ENCODE data around the gene RGL2.
A peak's percentile ranks its signal among the peaks of the same experiment; 100 is the strongest.

RGL2 gene

GRCh38 chr6:33294086-33294823 is 4.5 kb downstream of the RGL2 start:
- TF ChIP-seq CTCF (IDR thresholded peaks at IDR 0.05; ENCODE audit: low read depth, low read length, missing control alignments) = no peak
- no peak overlapping the region for H3K4me3 ChIP-seq (replicated peaks; ENCODE audit: low read depth, low read length)
- DNase-seq (ENCODE audit: extremely low read depth, low read depth) = no peak

DNA sequence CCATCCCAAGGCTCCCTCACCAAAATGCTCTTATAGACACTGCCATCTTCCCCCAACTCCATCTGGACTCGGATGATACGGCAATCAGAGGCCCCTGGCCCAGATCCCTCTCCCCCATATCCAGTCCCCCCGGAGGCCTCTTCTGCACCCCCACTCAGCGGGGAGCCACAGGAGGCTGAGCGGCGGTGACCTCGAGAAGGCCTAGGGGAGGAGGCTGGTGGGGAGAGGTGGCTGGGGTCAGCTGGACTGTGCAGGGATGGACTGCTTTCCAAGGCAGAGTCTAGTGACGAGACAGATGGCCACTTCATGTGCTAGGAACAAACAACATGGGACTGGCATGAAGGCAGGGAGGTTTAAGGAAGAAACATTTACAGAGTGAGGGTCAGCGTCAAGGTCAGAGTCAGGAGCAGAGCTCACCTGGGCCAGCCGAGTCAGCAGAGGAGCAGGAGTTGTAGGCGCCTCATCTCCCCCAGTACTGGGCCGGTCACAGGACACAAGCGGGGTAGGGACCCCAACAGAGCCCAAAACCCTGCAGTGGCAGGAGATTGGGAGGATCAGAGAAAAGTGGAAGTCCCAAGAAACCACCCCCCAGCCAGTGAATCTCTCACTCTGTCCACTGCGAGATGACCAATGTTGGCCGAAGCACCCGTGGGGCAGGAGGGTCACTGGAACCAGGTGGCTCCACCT is 5.6 kb downstream of the RGL2 start:
- no peak for TF ChIP-seq CTCF (IDR thresholded peaks at IDR 0.05; ENCODE audit: low read depth, low read length, missing control alignments)
- DNase-seq (ENCODE audit: extremely low read depth, low read depth) = no peak
- H3K4me3 ChIP-seq (replicated peaks; ENCODE audit: low read depth, low read length) = no peak overlapping the region

DNA sequence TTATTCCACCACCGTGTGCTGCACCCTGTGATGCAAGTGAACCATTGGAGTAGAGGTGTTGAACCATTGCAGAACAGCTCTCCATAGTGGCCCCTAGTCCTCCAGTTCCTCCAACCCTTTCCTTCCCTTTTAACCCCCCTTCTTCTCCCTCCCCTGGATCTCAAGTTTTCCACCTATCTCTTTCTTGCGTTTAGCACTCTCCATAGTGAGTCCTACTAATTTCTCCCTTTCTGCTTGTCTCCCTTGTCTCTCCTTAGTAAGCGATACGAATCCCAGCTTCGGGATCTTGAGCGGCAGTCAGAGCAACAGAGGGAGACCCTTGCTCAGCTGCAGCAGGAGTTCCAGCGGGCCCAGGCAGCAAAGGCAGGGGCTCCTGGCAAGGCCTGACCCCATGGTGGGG is 8.3 kb downstream of the RGL2 start:
- no peak for DNase-seq (ENCODE audit: extremely low read depth, low read depth)
- no peak for TF ChIP-seq CTCF (IDR thresholded peaks at IDR 0.05; ENCODE audit: low read depth, low read length, missing control alignments)
- peak overlapping the region; percentile 77 for H3K4me3 ChIP-seq (replicated peaks; ENCODE audit: low read depth, low read length)

GRCh38 chr6:33289784-33290315 is 8.9 kb downstream of the RGL2 start:
- DNase-seq (ENCODE audit: extremely low read depth, low read depth) = no peak

GRCh38 chr6:33288921-33289783 is 9.6 kb downstream of the RGL2 start, which contains the start of the genes PFDN6 and WDR46:
Gene PFDN6 (plus strand): TSS chr6:33289601. CDS start chr6:33289857, 256 bp downstream.
Gene WDR46 (minus strand): TSS chr6:33289239. CDS start chr6:33289170, 69 bp downstream.
- H3K4me3 ChIP-seq (replicated peaks; ENCODE audit: low read depth, low read length) = peak within 1 kb of the TSS; percentile 77
- peak; percentile 73 for DNase-seq (ENCODE audit: extremely low read depth, low read depth)
- no peak for TF ChIP-seq CTCF (IDR thresholded peaks at IDR 0.05; ENCODE audit: low read depth, low read length, missing control alignments)

More at GRCh38 chr6:33289784-33290315, 8.9 kb downstream of the RGL2 start:
- peak overlapping the region; percentile 77 for H3K4me3 ChIP-seq (replicated peaks; ENCODE audit: low read depth, low read length)
- TF ChIP-seq CTCF (IDR thresholded peaks at IDR 0.05; ENCODE audit: low read depth, low read length, missing control alignments) = no peak

Measured in HFF-Myc (cell line).